Measurements from ENCODE around the gene PDZD4.

DNA sequence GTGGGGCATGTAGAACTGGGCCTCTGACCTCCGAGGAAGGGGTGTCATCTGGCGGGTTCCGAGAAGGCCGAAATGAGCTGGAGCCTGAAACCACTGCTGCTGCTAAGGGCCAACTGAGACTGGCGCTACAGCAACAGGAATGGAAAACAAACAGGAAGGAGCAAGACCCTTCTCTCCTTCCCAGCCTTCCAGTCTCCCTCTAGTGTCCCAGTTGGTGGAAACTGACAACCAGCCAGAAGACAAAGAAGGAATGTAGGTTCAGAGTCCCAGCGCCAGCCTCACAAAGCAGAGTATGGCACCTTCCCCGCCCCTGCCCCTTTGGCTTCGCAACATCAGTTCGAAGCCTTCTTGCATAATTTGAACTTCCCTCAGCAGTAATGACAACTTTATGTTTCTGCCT lies 24.4 kb upstream of the PDZD4 start:
- TF ChIP-seq, protein P1, sequence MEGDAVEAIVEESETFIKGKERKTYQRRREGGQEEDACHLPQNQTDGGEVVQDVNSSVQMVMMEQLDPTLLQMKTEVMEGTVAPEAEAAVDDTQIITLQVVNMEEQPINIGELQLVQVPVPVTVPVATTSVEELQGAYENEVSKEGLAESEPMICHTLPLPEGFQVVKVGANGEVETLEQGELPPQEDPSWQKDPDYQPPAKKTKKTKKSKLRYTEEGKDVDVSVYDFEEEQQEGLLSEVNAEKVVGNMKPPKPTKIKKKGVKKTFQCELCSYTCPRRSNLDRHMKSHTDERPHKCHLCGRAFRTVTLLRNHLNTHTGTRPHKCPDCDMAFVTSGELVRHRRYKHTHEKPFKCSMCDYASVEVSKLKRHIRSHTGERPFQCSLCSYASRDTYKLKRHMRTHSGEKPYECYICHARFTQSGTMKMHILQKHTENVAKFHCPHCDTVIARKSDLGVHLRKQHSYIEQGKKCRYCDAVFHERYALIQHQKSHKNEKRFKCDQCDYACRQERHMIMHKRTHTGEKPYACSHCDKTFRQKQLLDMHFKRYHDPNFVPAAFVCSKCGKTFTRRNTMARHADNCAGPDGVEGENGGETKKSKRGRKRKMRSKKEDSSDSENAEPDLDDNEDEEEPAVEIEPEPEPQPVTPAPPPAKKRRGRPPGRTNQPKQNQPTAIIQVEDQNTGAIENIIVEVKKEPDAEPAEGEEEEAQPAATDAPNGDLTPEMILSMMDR (IDR thresholded peaks at IDR 0.05; ENCODE audit: low read length), result no peak
- TF ChIP-seq EZH2phosphoT487 (IDR thresholded peaks at IDR 0.05; ENCODE audit: low read length), result no peak
